GM12892 (cell line): Measurements from ENCODE around the gene DCDC1.

ENCODE experiments used
- DNase-seq: peaks from one replicate; pipeline ENCODE4 v3.0.0; 2011; ENCODE audit not compliant: insufficient read length
- FAIRE-seq: peaks from 2 replicates; lab custom pipeline; 2011; peaks lifted over from hg19 to GRCh38; lab: Jason Lieb, UNC
- POLR2A ChIP-seq: IDR thresholded peaks from 2 replicates; pipeline ENCODE4 v1.6.1; 2011; ENCODE audit warnings: low read depth, low read length, control low read depth
- POLR2AphosphoS5 ChIP-seq: IDR thresholded peaks from 2 replicates; pipeline ENCODE4 v1.6.1; 2011; ENCODE audit warnings: low read depth, low read length, control low read depth
- TAF1 ChIP-seq: IDR thresholded peaks from 2 replicates; pipeline ENCODE4 v1.6.1; 2011; ENCODE audit warnings: low read depth, mild to moderate bottlenecking, control low read depth, low read length, borderline replicate concordance

The DCDC1 gene

GRCh38 chr11:31069447-31070205, 299.9 kb downstream of the DCDC1 start:
- TF ChIP-seq POLR2A (no peak), TAF1 (no peak), POLR2AphosphoS5 (no peak)
- DNase-seq (no peak), FAIRE-seq (no peak)

- no peak for DNase-seq
- TF ChIP-seq POLR2AphosphoS5 = no peak
- TF ChIP-seq TAF1 = no peak
- no peak for TF ChIP-seq POLR2A
- no peak for FAIRE-seq
These were observed 308.7 kb downstream of the DCDC1 start for GRCh38 chr11:31060880-31061279.

- DNase-seq (no peak), FAIRE-seq (no peak)
- TF ChIP-seq POLR2A (no peak), POLR2AphosphoS5 (no peak), TAF1 (no peak)
These were observed 310.0 kb downstream of the DCDC1 start for GRCh38 chr11:31059529-31059928.

- FAIRE-seq (no peak), DNase-seq (no peak)
- TF ChIP-seq POLR2A = no peak
- TF ChIP-seq TAF1 = no peak
- no peak for TF ChIP-seq POLR2AphosphoS5
These were observed 319.3 kb downstream of the DCDC1 start for GRCh38 chr11:31050061-31050765.

- DNase-seq (no peak), FAIRE-seq (no peak)
- no peak for TF ChIP-seq POLR2A
- no peak for TF ChIP-seq POLR2AphosphoS5
- TF ChIP-seq TAF1 = no peak
These were observed 324.2 kb downstream of the DCDC1 start for GRCh38 chr11:31045335-31045734.

GRCh38 chr11:31030138-31030792, 339.3 kb downstream of the DCDC1 start:
- no peak for FAIRE-seq
- no peak for DNase-seq
- TF ChIP-seq TAF1 = no peak
- no peak for TF ChIP-seq POLR2AphosphoS5
- no peak for TF ChIP-seq POLR2A

GRCh38 chr11:31026315-31026714, 343.2 kb downstream of the DCDC1 start:
- FAIRE-seq (no peak), DNase-seq (no peak)
- no peak for TF ChIP-seq POLR2A
- TF ChIP-seq TAF1 = no peak
- no peak for TF ChIP-seq POLR2AphosphoS5

GRCh38 chr11:31022080-31022479, 347.5 kb downstream of the DCDC1 start:
- FAIRE-seq (no peak), DNase-seq (no peak)
- TF ChIP-seq POLR2A (no peak), TAF1 (no peak), POLR2AphosphoS5 (no peak)

- no peak for FAIRE-seq
- DNase-seq = no peak
- no peak for TF ChIP-seq TAF1
- TF ChIP-seq POLR2A = no peak
- TF ChIP-seq POLR2AphosphoS5 = no peak
These were observed 349.8 kb downstream of the DCDC1 start for GRCh38 chr11:31019786-31020185.

GRCh38 chr11:31005202-31005601, 364.3 kb downstream of the DCDC1 start:
- DNase-seq (no peak), FAIRE-seq (no peak)
- TF ChIP-seq POLR2A (no peak), TAF1 (no peak), POLR2AphosphoS5 (no peak)

- no peak for TF ChIP-seq POLR2AphosphoS5
- TF ChIP-seq TAF1 = no peak
- TF ChIP-seq POLR2A = no peak
- no peak for DNase-seq
- no peak for FAIRE-seq
These were observed 368.1 kb downstream of the DCDC1 start for GRCh38 chr11:31001427-31001826.
